Measurements from ENCODE around the gene ASXL3. TPM values are rescaled to one million over a fixed set of nuclear protein-coding genes. Genes with fewer than 3 reads are reported as not detected.

ASXL3 gene
- total RNA-seq, 2 experiments from 2014 or later = not detected

Other genes starting within 250 kb of the ASXL3 start
- gene CCDC178, start 137.5 kb upstream of the ASXL3 start, total RNA-seq = not detected

Data from activated CD4-positive, alpha-beta T cell treated with anti-CD3 and anti-CD28 coated beads for 36 hours (primary cell).